Panc1 (cell line): Measurements from ENCODE around the gene TNPO3.

Source experiments
- CTCF ChIP-seq: fragments of 450-650 bp; IDR thresholded peaks from 2 replicates; pipeline ENCODE4 v1.5.1; 2017; ENCODE audit warnings: mild to moderate bottlenecking
- POLR2AphosphoS5 ChIP-seq: IDR thresholded peaks from 2 replicates; pipeline ENCODE4 v1.6.1; 2012; ENCODE audit warnings: mild to moderate bottlenecking, low read depth, low read length, moderate library complexity
- SIN3A ChIP-seq: IDR thresholded peaks from 2 replicates; pipeline ENCODE4 v1.6.1; 2012; ENCODE audit warnings: low read depth, mild to moderate bottlenecking, low read length, moderate library complexity, borderline replicate concordance; ENCODE audit not compliant: insufficient read depth
- TF ChIP-seq, protein P1 (sequence below), 2 experiments: IDR thresholded peaks; 2 replicates each; pipeline ENCODE4 v1.6.1; 2011 to 2012; ENCODE audit warnings: low read depth in 2 of 2, control low read depth in 1 of 2, low read length in 1 of 2, mild to moderate bottlenecking in 1 of 2, moderate library complexity in 1 of 2; ENCODE audit not compliant: insufficient read depth in 1 of 2

DNA sequence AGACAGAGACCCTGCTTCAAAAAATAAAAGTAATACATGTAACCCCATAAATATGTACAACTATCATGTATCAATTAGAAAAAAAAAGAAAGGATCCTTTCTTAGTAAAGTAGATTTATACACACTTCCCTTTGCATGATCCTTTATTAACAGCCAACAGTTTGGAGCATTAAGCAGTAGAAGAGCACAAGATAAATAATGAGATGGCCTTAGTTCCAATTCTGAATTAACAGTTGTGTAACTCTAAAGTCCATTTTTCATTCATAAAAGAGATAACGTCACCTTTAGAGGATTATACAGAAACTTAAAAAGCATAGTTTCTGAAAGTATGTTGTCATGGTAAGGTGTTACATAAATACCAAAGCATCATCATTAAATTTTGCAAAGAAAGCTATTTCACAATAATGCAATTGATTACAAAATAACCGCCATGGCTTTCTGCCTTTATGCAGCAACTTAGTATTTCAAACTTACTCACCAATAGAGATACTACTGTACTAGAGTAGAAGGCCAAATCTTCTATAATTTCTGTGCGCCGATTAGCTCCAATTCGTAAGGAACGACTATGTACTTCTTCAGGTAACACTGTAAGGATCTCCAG is 40.3 kb downstream of the TNPO3 start:
- no peak for TF ChIP-seq CTCF
- no peak for TF ChIP-seq POLR2AphosphoS5
- TF ChIP-seq, protein P1, sequence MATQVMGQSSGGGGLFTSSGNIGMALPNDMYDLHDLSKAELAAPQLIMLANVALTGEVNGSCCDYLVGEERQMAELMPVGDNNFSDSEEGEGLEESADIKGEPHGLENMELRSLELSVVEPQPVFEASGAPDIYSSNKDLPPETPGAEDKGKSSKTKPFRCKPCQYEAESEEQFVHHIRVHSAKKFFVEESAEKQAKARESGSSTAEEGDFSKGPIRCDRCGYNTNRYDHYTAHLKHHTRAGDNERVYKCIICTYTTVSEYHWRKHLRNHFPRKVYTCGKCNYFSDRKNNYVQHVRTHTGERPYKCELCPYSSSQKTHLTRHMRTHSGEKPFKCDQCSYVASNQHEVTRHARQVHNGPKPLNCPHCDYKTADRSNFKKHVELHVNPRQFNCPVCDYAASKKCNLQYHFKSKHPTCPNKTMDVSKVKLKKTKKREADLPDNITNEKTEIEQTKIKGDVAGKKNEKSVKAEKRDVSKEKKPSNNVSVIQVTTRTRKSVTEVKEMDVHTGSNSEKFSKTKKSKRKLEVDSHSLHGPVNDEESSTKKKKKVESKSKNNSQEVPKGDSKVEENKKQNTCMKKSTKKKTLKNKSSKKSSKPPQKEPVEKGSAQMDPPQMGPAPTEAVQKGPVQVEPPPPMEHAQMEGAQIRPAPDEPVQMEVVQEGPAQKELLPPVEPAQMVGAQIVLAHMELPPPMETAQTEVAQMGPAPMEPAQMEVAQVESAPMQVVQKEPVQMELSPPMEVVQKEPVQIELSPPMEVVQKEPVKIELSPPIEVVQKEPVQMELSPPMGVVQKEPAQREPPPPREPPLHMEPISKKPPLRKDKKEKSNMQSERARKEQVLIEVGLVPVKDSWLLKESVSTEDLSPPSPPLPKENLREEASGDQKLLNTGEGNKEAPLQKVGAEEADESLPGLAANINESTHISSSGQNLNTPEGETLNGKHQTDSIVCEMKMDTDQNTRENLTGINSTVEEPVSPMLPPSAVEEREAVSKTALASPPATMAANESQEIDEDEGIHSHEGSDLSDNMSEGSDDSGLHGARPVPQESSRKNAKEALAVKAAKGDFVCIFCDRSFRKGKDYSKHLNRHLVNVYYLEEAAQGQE (IDR thresholded peaks at IDR 0.05; ENCODE audit: insufficient read depth in 1 of 2, low read depth in 2 of 2, low read length in 1 of 2), result no peak
- TF ChIP-seq SIN3A, result no peak
